PC-3 (cell line): Measurements from ENCODE around the gene ZFHX2. TPM values are rescaled to one million over a fixed set of nuclear protein-coding genes. Genes with fewer than 3 reads are reported as not detected.

Experiments
- ATAC-seq: fragments of 200-7000 bp; cut with Tn5 transposase; 2 replicates; pipeline ENCODE4 v1.9.1; 2020; ENCODE audit warnings: mild to moderate bottlenecking, moderate library complexity
- BruUV-seq: library from RNA; stranded (reverse); fragments of 400-500 nt; replicated peaks from 2 replicates; lab custom pipeline; 2021; lab: Mats Ljungman, UMichigan
- CTCF ChIA-PET: fragments of 300-600 bp; sonication (Branson Sonifier 250); formaldehyde crosslinking; loops from one replicate; lab custom pipeline; 2022; ENCODE audit warnings: antibody characterized with exemption; lab: Charles Lee
- POLR2A ChIA-PET: fragments of 300-600 bp; sonication (Branson Sonifier 250); formaldehyde crosslinking; loops from one replicate; lab custom pipeline; 2022; ENCODE audit warnings: antibody characterized with exemption; ENCODE audit not compliant: unreplicated experiment; lab: Charles Lee
- DNase-seq: peaks from one replicate; pipeline ENCODE4 v3.0.0-alpha.2; 2015
- H2AFZ ChIP-seq: fragments of 300-600 bp; sonication (generic); 2 replicates; pipeline ENCODE4 v1.6.0; 2016; ENCODE audit warnings: antibody characterized with exemption, low read length
- H3F3A ChIP-seq: fragments of 300-600 bp; sonication (generic); one replicate; pipeline ENCODE4 v1.6.0; 2017; ENCODE audit warnings: antibody characterized with exemption, low read length, control low read depth, mild to moderate bottlenecking; ENCODE audit not compliant: unreplicated experiment
- H3K27ac ChIP-seq: fragments of 300-600 bp; sonication (generic); 2 replicates; pipeline ENCODE4 v1.5.1; 2016; ENCODE audit warnings: mild to moderate bottlenecking, low read length
- H3K27me3 ChIP-seq: fragments of 300-600 bp; sonication (generic); 2 replicates; pipeline ENCODE4 v1.6.1; 2016; ENCODE audit warnings: low read length, mixed read lengths
- H3K36me3 ChIP-seq: fragments of 300-600 bp; sonication (generic); 2 replicates; pipeline ENCODE4 v1.6.1; 2016; ENCODE audit warnings: low read depth, mixed run types, low read length, mixed read lengths
- H3K4me1 ChIP-seq: fragments of 300-600 bp; sonication (generic); 2 replicates; pipeline ENCODE4 v1.5.1; 2016; ENCODE audit warnings: low read length; ENCODE audit not compliant: insufficient read depth
- H3K4me2 ChIP-seq: fragments of 300-600 bp; sonication (generic); 2 replicates; pipeline ENCODE4 v1.6.0; 2016; ENCODE audit warnings: low read length
- H3K4me3 ChIP-seq: fragments of 300-600 bp; sonication (generic); 2 replicates; pipeline ENCODE4 v1.5.1; 2016; ENCODE audit warnings: mild to moderate bottlenecking, low read length, mixed read lengths
- H3K79me2 ChIP-seq: fragments of 300-600 bp; sonication (generic); 2 replicates; pipeline ENCODE4 v1.6.1; 2017; ENCODE audit warnings: low read length, mixed read lengths
- H3K9ac ChIP-seq: fragments of 300-600 bp; sonication (generic); 2 replicates; pipeline ENCODE4 v1.6.0; 2016; ENCODE audit warnings: mild to moderate bottlenecking, low read length
- H3K9me2 ChIP-seq: fragments of 300-600 bp; sonication (generic); replicated peaks from 2 replicates; pipeline ENCODE4 v1.6.1; 2016; ENCODE audit warnings: mixed run types, low read length, mixed read lengths
- H3K9me3 ChIP-seq: fragments of 300-600 bp; sonication (generic); 2 replicates; pipeline ENCODE4 v1.6.1; 2016; ENCODE audit warnings: low read length, mixed read lengths
- H4K20me1 ChIP-seq: fragments of 300-600 bp; sonication (generic); 2 replicates; pipeline ENCODE4 v1.6.1; 2016; ENCODE audit warnings: low read length, mixed read lengths
- CTCF ChIP-seq: fragments of 300-600 bp; sonication (generic); conservative IDR thresholded peaks from 2 replicates; pipeline ENCODE4 v1.5.1; 2017; ENCODE audit warnings: antibody characterized with exemption, low read depth, mild to moderate bottlenecking, low read length
- EZH2 ChIP-seq: fragments of 300-600 bp; sonication (generic); IDR thresholded peaks from one replicate; pipeline ENCODE4 v1.6.1; 2017; ENCODE audit warnings: antibody characterized with exemption, mild to moderate bottlenecking, low read length; ENCODE audit not compliant: unreplicated experiment
- EZH2phosphoT487 ChIP-seq: fragments of 300-600 bp; sonication (generic); IDR thresholded peaks from 2 replicates; pipeline ENCODE4 v1.6.1; 2018; ENCODE audit warnings: mild to moderate bottlenecking, antibody characterized with exemption, low read length, borderline replicate concordance
- intact Hi-C: fragments of 100-400 bp; cut with micrococcal nuclease; formaldehyde crosslinking; loops from 2 replicates; pipeline ENCODE4 v1.9.0; 2023
- total RNA-seq: library from RNA; depleted of rRNA; stranded (reverse); fragments of >200 nt; gene quantifications from 2 replicates; pipeline ENCODE4 v1.2.3, GENCODE V29; 2014

Gene ZFHX2
- total RNA-seq, 1 experiment from 2014 or later: 0.55 TPM

GRCh38 chr14:23562822-23563472 lies 11.4 kb upstream of the ZFHX2 start:
- BruUV-seq: no TSS peak
- Histone ChIP-seq H3K4me2 (no peak overlapping the region), H2AFZ (no peak overlapping the region), H3K9me2 (no peaks in the 10 kb centered on the region), H3K27ac (no peak overlapping the region), H3K79me2 (peaks cover 17% of the 10 kb centered on the region), H3F3A (no peaks in the 10 kb centered on the region), H3K36me3 (peaks cover 12% of the 10 kb centered on the region), H4K20me1 (no peaks in the 10 kb centered on the region), H3K4me3 (no peak overlapping the region), H3K4me1 (peaks cover 22% of the 10 kb centered on the region), H3K9me3 (no peaks in the 10 kb centered on the region), H3K27me3 (no peaks in the 10 kb centered on the region), H3K9ac (no peak overlapping the region)
- POLR2A ChIA-PET: no interaction called here
- ATAC-seq (no peak), DNase-seq (peak; percentile 65)
- no peak for TF ChIP-seq EZH2phosphoT487
- no peak for TF ChIP-seq EZH2
- peak; percentile 93 for TF ChIP-seq CTCF
- CTCF ChIA-PET: no interaction called here
- intact Hi-C loops: loop anchor here (1.0 kb wide), 1 partner anchor 85 kb away; no protein-coding TSS in a partner anchor

- H4K20me1 ChIP-seq: no peaks in the 10 kb centered on the region
- H3K9ac ChIP-seq: no peak overlapping the region; the same call in 1 of the 2 replicates
- no peak overlapping the region for H3K4me3 ChIP-seq
- no peaks in the 10 kb centered on the region for H3K27me3 ChIP-seq
- peaks cover 12% of the 10 kb centered on the region for H3K36me3 ChIP-seq
- H3K9me3 ChIP-seq: no peaks in the 10 kb centered on the region
- H2AFZ ChIP-seq: 0 out of 2 replicates have a peak overlapping the region, but pooled peaks have one; percentile 7
- no TSS peak for BruUV-seq
- peaks cover 30% of the 10 kb centered on the region for H3K4me1 ChIP-seq
- intact Hi-C loops: loop anchor here (1.0 kb wide), 1 partner anchor 84 kb away; no protein-coding TSS in a partner anchor
- peak; percentile 79 for ATAC-seq
- peak overlapping the region; percentile 62 for H3K27ac ChIP-seq
- peak; percentile 74 for DNase-seq
- POLR2A ChIA-PET: no interaction called here
- H3K4me2 ChIP-seq: peak overlapping the region; percentile 34; the same call in 1 of the 2 replicates
- TF ChIP-seq CTCF (peak; percentile 29; the same call in 1 of the 2 replicates), EZH2phosphoT487 (no peak), EZH2 (no peak)
- no peaks in the 10 kb centered on the region for H3F3A ChIP-seq
- H3K79me2 ChIP-seq: peaks cover 25% of the 10 kb centered on the region
- CTCF ChIA-PET: interaction anchor here (0.6 to 0.8 kb wide), 2 partner anchors 18 to 84 kb away, joined by 4 to 6 read pairs; no protein-coding TSS in a partner anchor
- no peaks in the 10 kb centered on the region for H3K9me2 ChIP-seq
These were observed 10.6 kb upstream of the ZFHX2 start for GRCh38 chr14:23561873-23562821.
